ENCODE results near the gene HBS1L. TPM values are rescaled to one million over a fixed set of nuclear protein-coding genes. Genes with fewer than 3 reads are reported as not detected.

HBS1L gene
- total and polyA plus RNA-seq, 9 of the 15 experiments (the other 6 are each of a cell fraction or from before 2014, with no cell fraction given): 101 to 199 (median 145) TPM

- peak; percentile 37; the same call in 1 of the 2 replicates for TF ChIP-seq ZNF766 (CRISPR knock-in tag; conservative IDR thresholded peaks at IDR 0.05)
- TF ChIP-seq HDAC3 (IDR thresholded peaks at IDR 0.05; ENCODE audit: borderline replicate concordance, partially characterized antibody): peak; percentile 64
- TF ChIP-seq STAT5A (IDR thresholded peaks at IDR 0.05; ENCODE audit: borderline replicate concordance, low read length): peak; percentile 59
- TF ChIP-seq GTF2E2 (tag; IDR thresholded peaks at IDR 0.05): no peak
- peak in 1 of 2 experiments; percentile 52; a peak in 1 of 3 replicates for TF ChIP-seq CBX3 (IDR thresholded peaks at IDR 0.05; ENCODE audit: borderline replicate concordance in 1 of 2, low read length in 2 of 2)
- no peak for TF ChIP-seq ZNF609 (CRISPR knock-in tag; IDR thresholded peaks at IDR 0.05; ENCODE audit: borderline replicate concordance)
- peak; percentile 93 for TF ChIP-seq TEAD4 (IDR thresholded peaks at IDR 0.05; ENCODE audit: low read length)
- TF ChIP-seq TEAD4 (CRISPR knock-in tag; IDR thresholded peaks at IDR 0.05; ENCODE audit: borderline replicate concordance): no peak
- no peak for TF ChIP-seq ZNF764 (CRISPR knock-in tag; IDR thresholded peaks at IDR 0.05; ENCODE audit: low read depth)
- TF ChIP-seq RAD21 (CRISPR knock-in tag; conservative IDR thresholded peaks at IDR 0.05 in 1 of 2, IDR thresholded peaks at IDR 0.05 in 1 of 2): no peak
- peak; percentile 79 for TF ChIP-seq MYBL2 (IDR thresholded peaks at IDR 0.05; ENCODE audit: low read depth)
- TF ChIP-seq MYBL2 (CRISPR knock-in tag; IDR thresholded peaks at IDR 0.05; ENCODE audit: borderline replicate concordance): no peak
- TF ChIP-seq, protein P1, sequence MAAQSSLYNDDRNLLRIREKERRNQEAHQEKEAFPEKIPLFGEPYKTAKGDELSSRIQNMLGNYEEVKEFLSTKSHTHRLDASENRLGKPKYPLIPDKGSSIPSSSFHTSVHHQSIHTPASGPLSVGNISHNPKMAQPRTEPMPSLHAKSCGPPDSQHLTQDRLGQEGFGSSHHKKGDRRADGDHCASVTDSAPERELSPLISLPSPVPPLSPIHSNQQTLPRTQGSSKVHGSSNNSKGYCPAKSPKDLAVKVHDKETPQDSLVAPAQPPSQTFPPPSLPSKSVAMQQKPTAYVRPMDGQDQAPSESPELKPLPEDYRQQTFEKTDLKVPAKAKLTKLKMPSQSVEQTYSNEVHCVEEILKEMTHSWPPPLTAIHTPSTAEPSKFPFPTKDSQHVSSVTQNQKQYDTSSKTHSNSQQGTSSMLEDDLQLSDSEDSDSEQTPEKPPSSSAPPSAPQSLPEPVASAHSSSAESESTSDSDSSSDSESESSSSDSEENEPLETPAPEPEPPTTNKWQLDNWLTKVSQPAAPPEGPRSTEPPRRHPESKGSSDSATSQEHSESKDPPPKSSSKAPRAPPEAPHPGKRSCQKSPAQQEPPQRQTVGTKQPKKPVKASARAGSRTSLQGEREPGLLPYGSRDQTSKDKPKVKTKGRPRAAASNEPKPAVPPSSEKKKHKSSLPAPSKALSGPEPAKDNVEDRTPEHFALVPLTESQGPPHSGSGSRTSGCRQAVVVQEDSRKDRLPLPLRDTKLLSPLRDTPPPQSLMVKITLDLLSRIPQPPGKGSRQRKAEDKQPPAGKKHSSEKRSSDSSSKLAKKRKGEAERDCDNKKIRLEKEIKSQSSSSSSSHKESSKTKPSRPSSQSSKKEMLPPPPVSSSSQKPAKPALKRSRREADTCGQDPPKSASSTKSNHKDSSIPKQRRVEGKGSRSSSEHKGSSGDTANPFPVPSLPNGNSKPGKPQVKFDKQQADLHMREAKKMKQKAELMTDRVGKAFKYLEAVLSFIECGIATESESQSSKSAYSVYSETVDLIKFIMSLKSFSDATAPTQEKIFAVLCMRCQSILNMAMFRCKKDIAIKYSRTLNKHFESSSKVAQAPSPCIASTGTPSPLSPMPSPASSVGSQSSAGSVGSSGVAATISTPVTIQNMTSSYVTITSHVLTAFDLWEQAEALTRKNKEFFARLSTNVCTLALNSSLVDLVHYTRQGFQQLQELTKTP (IDR thresholded peaks at IDR 0.05; ENCODE audit: low read depth in 1 of 2, partially characterized antibody in 2 of 2): peak in 1 of 2 experiments; percentile 25
- TF ChIP-seq, protein P2, sequence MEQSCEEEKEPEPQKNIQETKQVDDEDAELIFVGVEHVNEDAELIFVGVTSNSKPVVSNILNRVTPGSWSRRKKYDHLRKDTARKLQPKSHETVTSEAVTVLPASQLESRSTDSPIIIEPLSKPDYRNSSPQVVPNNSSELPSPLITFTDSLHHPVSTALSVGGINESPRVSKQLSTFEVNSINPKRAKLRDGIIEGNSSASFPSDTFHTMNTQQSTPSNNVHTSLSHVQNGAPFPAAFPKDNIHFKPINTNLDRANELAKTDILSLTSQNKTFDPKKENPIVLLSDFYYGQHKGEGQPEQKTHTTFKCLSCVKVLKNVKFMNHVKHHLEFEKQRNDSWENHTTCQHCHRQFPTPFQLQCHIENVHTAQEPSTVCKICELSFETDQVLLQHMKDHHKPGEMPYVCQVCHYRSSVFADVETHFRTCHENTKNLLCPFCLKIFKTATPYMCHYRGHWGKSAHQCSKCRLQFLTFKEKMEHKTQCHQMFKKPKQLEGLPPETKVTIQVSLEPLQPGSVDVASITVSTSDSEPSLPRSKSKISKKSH (CRISPR knock-in tag; IDR thresholded peaks at IDR 0.05): no peak
- no peak for TF ChIP-seq ZBTB1 (CRISPR knock-in tag; IDR thresholded peaks at IDR 0.05; ENCODE audit: borderline replicate concordance, low read depth)
- peak; percentile 80 for TF ChIP-seq CCNT2 (IDR thresholded peaks at IDR 0.05; ENCODE audit: borderline replicate concordance, extremely low read depth, insufficient read length, low read depth, low read length)
Measured at GRCh38 chr6:135073756-135074393, 19.3 kb upstream of the HBS1L start (continued).
